NB4 (cell line): ENCODE measurements around the gene GALNT18.

Source experiments
- MYC ChIP-seq: IDR thresholded peaks from 2 replicates; pipeline ENCODE4 v1.6.1; 2011; ENCODE audit warnings: low read depth, low read length
- TF ChIP-seq, protein P1 (sequence below): IDR thresholded peaks from one replicate; pipeline ENCODE4 v1.5.1; 2012; ENCODE audit warnings: low read depth, low read length

DNA sequence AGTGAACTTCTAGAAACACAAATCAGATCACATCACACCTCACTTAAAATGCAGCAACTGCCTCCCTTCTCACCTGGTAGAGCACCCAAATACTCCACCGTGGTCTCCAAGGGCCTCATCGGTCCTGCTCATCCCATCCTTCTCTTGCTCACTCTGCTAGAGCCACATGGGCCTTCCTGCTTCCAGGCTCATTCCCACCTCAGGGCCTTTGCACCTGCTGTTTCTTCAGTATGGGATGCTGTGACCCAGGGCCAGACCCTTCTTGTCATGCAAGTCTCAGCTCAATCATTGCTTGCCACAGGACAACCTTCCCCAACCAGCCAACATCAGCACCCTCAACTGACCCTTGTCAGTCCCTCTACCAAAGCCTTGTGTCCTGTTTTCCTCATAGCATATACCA is 124.9 kb downstream of the GALNT18 start:
- TF ChIP-seq, protein P1, sequence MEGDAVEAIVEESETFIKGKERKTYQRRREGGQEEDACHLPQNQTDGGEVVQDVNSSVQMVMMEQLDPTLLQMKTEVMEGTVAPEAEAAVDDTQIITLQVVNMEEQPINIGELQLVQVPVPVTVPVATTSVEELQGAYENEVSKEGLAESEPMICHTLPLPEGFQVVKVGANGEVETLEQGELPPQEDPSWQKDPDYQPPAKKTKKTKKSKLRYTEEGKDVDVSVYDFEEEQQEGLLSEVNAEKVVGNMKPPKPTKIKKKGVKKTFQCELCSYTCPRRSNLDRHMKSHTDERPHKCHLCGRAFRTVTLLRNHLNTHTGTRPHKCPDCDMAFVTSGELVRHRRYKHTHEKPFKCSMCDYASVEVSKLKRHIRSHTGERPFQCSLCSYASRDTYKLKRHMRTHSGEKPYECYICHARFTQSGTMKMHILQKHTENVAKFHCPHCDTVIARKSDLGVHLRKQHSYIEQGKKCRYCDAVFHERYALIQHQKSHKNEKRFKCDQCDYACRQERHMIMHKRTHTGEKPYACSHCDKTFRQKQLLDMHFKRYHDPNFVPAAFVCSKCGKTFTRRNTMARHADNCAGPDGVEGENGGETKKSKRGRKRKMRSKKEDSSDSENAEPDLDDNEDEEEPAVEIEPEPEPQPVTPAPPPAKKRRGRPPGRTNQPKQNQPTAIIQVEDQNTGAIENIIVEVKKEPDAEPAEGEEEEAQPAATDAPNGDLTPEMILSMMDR: no peak
- no peak for TF ChIP-seq MYC
